Smooth muscle cell (in vitro differentiated cells): Measurements from ENCODE around the gene ZBTB16. TPM values are rescaled to one million over a fixed set of nuclear protein-coding genes. Genes with fewer than 3 reads are reported as not detected.

Source experiments
- DNase-seq: peaks from one replicate; lab custom pipeline; 2025; ENCODE audit not compliant: unreplicated experiment; lab: John Stamatoyannopoulos, UW
- H2AFZ ChIP-seq: fragments of 200-600 bp; sonication (generic); 2 replicates; pipeline ENCODE4 v1.6.0; 2016; ENCODE audit warnings: antibody characterized with exemption, low read depth, mild to moderate bottlenecking
- H3F3A ChIP-seq: fragments of 200-600 bp; sonication (generic); 2 replicates; pipeline ENCODE4 v1.6.0; 2017; ENCODE audit warnings: antibody characterized with exemption, low read depth
- H3K27ac ChIP-seq: fragments of 200-600 bp; sonication (generic); 2 replicates; pipeline ENCODE4 v1.5.1; 2016; ENCODE audit warnings: low read depth, mild to moderate bottlenecking
- H3K27me3 ChIP-seq: fragments of 200-600 bp; sonication (generic); 2 replicates; pipeline ENCODE4 v1.6.1; 2016; ENCODE audit warnings: low read depth, mild to moderate bottlenecking
- H3K36me3 ChIP-seq: fragments of 200-600 bp; sonication (generic); 2 replicates; pipeline ENCODE4 v1.5.1; 2016; ENCODE audit warnings: low read depth
- H3K4me1 ChIP-seq: fragments of 200-600 bp; sonication (generic); 2 replicates; pipeline ENCODE4 v1.5.1; 2016; ENCODE audit warnings: low read depth
- H3K4me2 ChIP-seq: fragments of 200-600 bp; sonication (generic); 2 replicates; pipeline ENCODE4 v1.6.0; 2016; ENCODE audit warnings: mild to moderate bottlenecking
- H3K4me3 ChIP-seq: fragments of 200-600 bp; sonication (generic); 2 replicates; pipeline ENCODE4 v1.5.1; 2016; ENCODE audit warnings: mild to moderate bottlenecking
- H3K79me2 ChIP-seq: fragments of 200-600 bp; sonication (generic); 2 replicates; pipeline ENCODE4 v1.6.0; 2016; ENCODE audit warnings: low read depth, mild to moderate bottlenecking
- H3K9ac ChIP-seq: fragments of 200-600 bp; sonication (generic); 2 replicates; pipeline ENCODE4 v1.6.0; 2016; ENCODE audit warnings: low read depth
- H3K9me3 ChIP-seq: fragments of 200-600 bp; sonication (generic); replicated peaks from 2 replicates; pipeline ENCODE4 v1.5.1; 2016; ENCODE audit warnings: low read depth
- H4K20me1 ChIP-seq: fragments of 200-600 bp; sonication (generic); 2 replicates; pipeline ENCODE4 v1.6.0; 2016; ENCODE audit warnings: low read depth
- CTCF ChIP-seq: fragments of 200-600 bp; sonication (generic); IDR thresholded peaks from 2 replicates; pipeline ENCODE4 v1.5.1; 2017; ENCODE audit warnings: borderline replicate concordance, mild to moderate bottlenecking, antibody characterized with exemption; ENCODE audit not compliant: insufficient read depth, poor library complexity, severe bottlenecking
- WGBS: methylation state at CpG from one replicate; pipeline ENCODE4 v1.1.7; 2016; ENCODE audit warnings: low lambda C conversion rate; 5-methylcytosine and 5-hydroxymethylcytosine counted together
- polyA plus RNA-seq: library from polyadenylated mRNA; unstranded; fragments of >200 nt; fragmentation: Nextera tagmentation; extraction: Ambion mirVana; gene quantifications from 2 replicates; pipeline ENCODE4 v1.2.1, GENCODE V29; 2016
- total RNA-seq: library from RNA; depleted of rRNA; stranded (reverse); fragments of >200 nt; gene quantifications from 2 replicates; pipeline ENCODE4 v1.2.3, GENCODE V29; 2014

The ZBTB16 gene
- total and polyA plus RNA-seq, 2 experiments from 2014 or later: not detected

DNA sequence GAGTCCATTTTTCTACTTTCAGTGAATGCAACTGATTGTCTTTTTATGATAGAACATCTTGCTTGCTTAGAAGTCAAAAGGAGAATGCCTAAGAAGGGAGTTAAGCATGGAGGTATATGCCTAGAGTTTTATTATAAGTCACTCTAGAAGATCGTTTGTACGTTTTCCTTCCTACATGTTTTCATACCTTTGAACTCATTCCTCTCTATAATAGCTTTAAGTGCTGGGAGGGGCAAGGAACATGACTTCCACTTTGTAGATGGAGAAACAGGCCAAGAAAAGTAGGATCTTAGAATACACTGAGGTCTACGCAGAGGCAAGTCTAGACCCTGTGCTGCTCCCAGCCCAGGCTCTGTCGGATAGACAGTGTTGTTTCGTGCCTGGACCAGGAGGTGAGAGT is 114.3 kb downstream of the ZBTB16 start:
- H2AFZ ChIP-seq: no peak overlapping the region
- no peak overlapping the region for H3K9ac ChIP-seq
- H3K36me3 ChIP-seq: no peaks in the 10 kb centered on the region
- no peaks in the 10 kb centered on the region for H4K20me1 ChIP-seq
- no peaks in the 10 kb centered on the region for H3K9me3 ChIP-seq
- no peak for TF ChIP-seq CTCF
- no peaks in the 10 kb centered on the region for H3K79me2 ChIP-seq
- peaks cover 12% of the 10 kb centered on the region for H3K4me1 ChIP-seq
- no peak overlapping the region for H3K4me2 ChIP-seq
- H3K4me3 ChIP-seq: no peak overlapping the region
- no peak for DNase-seq
- H3K27ac ChIP-seq: no peak overlapping the region
- H3K27me3 ChIP-seq: peaks cover 48% of the 10 kb centered on the region
- WGBS: 97% methylated on average over 5 of the region's 5 CpGs
- no peaks in the 10 kb centered on the region for H3F3A ChIP-seq

DNA sequence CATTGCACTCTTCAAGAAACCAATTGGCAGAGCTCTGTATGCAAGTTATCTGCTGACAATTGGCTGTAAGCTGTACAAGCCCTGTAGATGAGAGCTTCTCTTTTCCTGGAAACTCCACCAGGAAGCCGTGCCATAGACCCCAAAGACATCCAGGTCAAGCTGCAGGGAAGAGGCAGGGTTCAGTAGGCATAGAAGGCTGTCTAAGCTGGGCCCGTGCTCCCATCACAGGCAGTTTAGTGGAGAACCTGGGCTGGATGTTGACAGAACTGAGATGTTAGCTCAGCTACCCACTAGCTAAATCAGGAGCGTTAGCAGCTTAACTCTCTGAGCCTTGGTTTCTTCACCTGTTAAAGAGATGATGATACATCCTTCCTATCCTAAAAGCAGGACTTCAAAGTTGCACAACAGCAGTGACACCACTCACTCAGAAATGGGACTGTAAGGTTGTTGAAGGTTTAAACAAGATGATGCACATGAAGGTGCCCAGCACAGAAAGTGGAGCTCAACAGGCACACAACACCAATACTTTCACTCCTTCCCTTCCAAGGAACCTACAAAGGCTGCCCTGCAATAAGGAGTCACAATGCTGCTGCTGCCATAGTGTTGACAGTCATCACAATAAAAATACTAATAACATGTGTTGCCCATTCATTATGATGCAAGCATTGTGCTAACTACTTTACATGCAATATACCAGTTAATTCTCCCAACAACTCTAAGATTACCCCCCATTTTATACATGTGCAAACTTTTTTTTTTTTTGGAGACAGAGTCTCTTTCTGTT is 115.4 kb downstream of the ZBTB16 start:
- Histone ChIP-seq H3K36me3 (no peaks in the 10 kb centered on the region), H2AFZ (no peak overlapping the region), H3K9me3 (no peaks in the 10 kb centered on the region), H3K4me3 (no peak overlapping the region), H3K9ac (no peak overlapping the region), H3K4me1 (peaks cover 19% of the 10 kb centered on the region), H3F3A (no peaks in the 10 kb centered on the region), H3K27ac (no peak overlapping the region), H3K4me2 (no peak overlapping the region), H3K79me2 (no peaks in the 10 kb centered on the region), H3K27me3 (peaks cover 54% of the 10 kb centered on the region), H4K20me1 (no peaks in the 10 kb centered on the region)
- no peak for DNase-seq
- no peak for TF ChIP-seq CTCF
- 77% methylated on average over 3 of the region's 3 CpGs for WGBS

GRCh38 chr11:114175706-114176105 is 116.2 kb downstream of the ZBTB16 start:
- no peak overlapping the region for H3K4me2 ChIP-seq
- H3K4me1 ChIP-seq: peaks cover 15% of the 10 kb centered on the region
- no peaks in the 10 kb centered on the region for H3F3A ChIP-seq
- H3K9me3 ChIP-seq: no peaks in the 10 kb centered on the region
- TF ChIP-seq CTCF: no peak
- no peaks in the 10 kb centered on the region for H3K79me2 ChIP-seq
- H3K27me3 ChIP-seq: peaks cover 58% of the 10 kb centered on the region
- H3K36me3 ChIP-seq: no peaks in the 10 kb centered on the region
- no peak overlapping the region for H3K27ac ChIP-seq
- H3K4me3 ChIP-seq: no peak overlapping the region
- 87% methylated on average over 6 of the region's 6 CpGs for WGBS
- H2AFZ ChIP-seq: no peak overlapping the region
- H3K9ac ChIP-seq: no peak overlapping the region
- DNase-seq: no peak
- no peaks in the 10 kb centered on the region for H4K20me1 ChIP-seq

GRCh38 chr11:114176321-114176720 is 116.8 kb downstream of the ZBTB16 start:
- H3F3A ChIP-seq: no peaks in the 10 kb centered on the region
- H4K20me1 ChIP-seq: no peaks in the 10 kb centered on the region
- H3K9me3 ChIP-seq: no peaks in the 10 kb centered on the region
- H3K27me3 ChIP-seq: peaks cover 64% of the 10 kb centered on the region
- H3K79me2 ChIP-seq: no peaks in the 10 kb centered on the region
- no peak overlapping the region for H3K4me3 ChIP-seq
- no peaks in the 10 kb centered on the region for H3K36me3 ChIP-seq
- H3K27ac ChIP-seq: no peak overlapping the region
- no peak overlapping the region for H3K4me2 ChIP-seq
- no peak overlapping the region for H2AFZ ChIP-seq
- DNase-seq: no peak
- TF ChIP-seq CTCF: no peak
- no peak overlapping the region for H3K9ac ChIP-seq
- WGBS: 93% methylated on average over 8 of the region's 8 CpGs
- H3K4me1 ChIP-seq: peaks cover 15% of the 10 kb centered on the region
